Activated gamma-delta T cell treated with Interleukin-2 at 50 U/mL for 16 hours (primary cell): ENCODE measurements around the gene HRC.
"Not testable (repeated sequence)": the region's sequence is repeated elsewhere in the genome, so short reads cannot be mapped to it uniquely, and the experiment has no call there.

ENCODE experiments used
- DNase-seq: peaks from one replicate; pipeline ENCODE4 v3.0.0-alpha.2; 2020

HRC gene

GRCh38 chr19:49132974-49133609 is 22.1 kb downstream of the HRC start:
- DNase-seq = no peak

- no peak for DNase-seq
Measured at GRCh38 chr19:49130325-49130724, 24.9 kb downstream of the HRC start.

- DNase-seq = no peak
Measured at GRCh38 chr19:49129238-49129583, 26.0 kb downstream of the HRC start.

GRCh38 chr19:49128545-49129237 is 26.5 kb downstream of the HRC start:
- no peak for DNase-seq

GRCh38 chr19:49127674-49128544 is 27.3 kb downstream of the HRC start:
- DNase-seq = peak; percentile 91

- not testable (repeated sequence) for DNase-seq
Measured at GRCh38 chr19:49127225-49127624, 28.0 kb downstream of the HRC start.

- DNase-seq = no peak
Measured at GRCh38 chr19:49126575-49126974, 28.6 kb downstream of the HRC start.

- DNase-seq = no peak
Measured at GRCh38 chr19:49125025-49125731, 30.0 kb downstream of the HRC start.

- not testable (repeated sequence) for DNase-seq
Measured at GRCh38 chr19:49123285-49123684, 31.9 kb downstream of the HRC start.

GRCh38 chr19:49121841-49122240 is 33.4 kb downstream of the HRC start:
- DNase-seq = not testable (repeated sequence)

- DNase-seq = no peak
Measured at GRCh38 chr19:49120868-49121267, 34.3 kb downstream of the HRC start.

GRCh38 chr19:49120325-49120683 is 34.9 kb downstream of the HRC start:
- no peak for DNase-seq

GRCh38 chr19:49119411-49120324 is 35.5 kb downstream of the HRC start, which contains the start of gene PPFIA3:
Gene PPFIA3 (plus strand): TSS chr19:49119544. CDS start chr19:49127874, 8,330 bp downstream.
- DNase-seq = no peak

- peak; percentile 94 for DNase-seq
Measured at GRCh38 chr19:49118565-49119410, 36.4 kb downstream of the HRC start, which contains the start of gene C19orf73. Gene C19orf73 (minus strand): TSS chr19:49119143. CDS start chr19:49119022, 121 bp downstream.

GRCh38 chr19:49117677-49118564 is 37.3 kb downstream of the HRC start:
- DNase-seq = no peak

GRCh38 chr19:49116544-49116943 is 38.7 kb downstream of the HRC start:
- DNase-seq = no peak

- peak; percentile 35 for DNase-seq
Measured at GRCh38 chr19:49114630-49115363, 40.4 kb downstream of the HRC start.

- peak; percentile 68 for DNase-seq
Measured at GRCh38 chr19:49113762-49114629, 41.2 kb downstream of the HRC start, which contains the start of gene LIN7B. Gene LIN7B (plus strand): TSS chr19:49114370. CDS start chr19:49114405, 35 bp downstream.
